ENCODE data around the gene PIPOX.

PIPOX gene

GRCh38 chr17:29022074-29022473, 20.9 kb upstream of the PIPOX start:
- Histone ChIP-seq H3K27me3 (ENCODE audit: control insufficient read depth, insufficient read depth, low read length) (peaks cover 15% of the 10 kb centered on the region), H3K9ac (ENCODE audit: low read length) (no peak overlapping the region), H3K9me3 (ENCODE audit: control insufficient read depth, low read depth, low read length) (no peaks in the 10 kb centered on the region)

GRCh38 chr17:29024316-29024952, 18.5 kb upstream of the PIPOX start:
- Histone ChIP-seq H3K27me3 (ENCODE audit: control insufficient read depth, insufficient read depth, low read length) (peaks cover 15% of the 10 kb centered on the region), H3K9me3 (ENCODE audit: control insufficient read depth, low read depth, low read length) (no peaks in the 10 kb centered on the region), H3K27ac (ENCODE audit: low read length) (no peak overlapping the region), H3K36me3 (ENCODE audit: control insufficient read depth, low read depth, low read length) (no peaks in the 10 kb centered on the region), H3K9ac (ENCODE audit: low read length) (no peak overlapping the region), H3K4me1 (ENCODE audit: control insufficient read depth, low read depth, low read length) (peaks cover 31% of the 10 kb centered on the region), H3K4me3 (ENCODE audit: low read length) (no peak overlapping the region)

More at GRCh38 chr17:29022074-29022473, 20.9 kb upstream of the PIPOX start:
- Histone ChIP-seq H3K27ac (ENCODE audit: low read length) (no peak overlapping the region), H3K36me3 (ENCODE audit: control insufficient read depth, low read depth, low read length) (no peaks in the 10 kb centered on the region), H3K4me1 (ENCODE audit: control insufficient read depth, low read depth, low read length) (peaks cover 37% of the 10 kb centered on the region), H3K4me3 (ENCODE audit: low read length) (no peak overlapping the region)

GRCh38 chr17:29031488-29031887, 11.5 kb upstream of the PIPOX start:
- Histone ChIP-seq H3K4me3 (ENCODE audit: low read length) (peak overlapping the region; percentile 43), H3K4me1 (ENCODE audit: control insufficient read depth, low read depth, low read length) (peaks cover 46% of the 10 kb centered on the region), H3K9me3 (ENCODE audit: control insufficient read depth, low read depth, low read length) (peaks cover 14% of the 10 kb centered on the region), H3K27ac (ENCODE audit: low read length) (peak overlapping the region; percentile 33), H3K36me3 (ENCODE audit: control insufficient read depth, low read depth, low read length) (no peaks in the 10 kb centered on the region), H3K27me3 (ENCODE audit: control insufficient read depth, insufficient read depth, low read length) (no peaks in the 10 kb centered on the region), H3K9ac (ENCODE audit: low read length) (peak overlapping the region; percentile 24)

GRCh38 chr17:29032013-29032856, 10.7 kb upstream of the PIPOX start:
- Histone ChIP-seq H3K9ac (ENCODE audit: low read length) (peak overlapping the region; percentile 34), H3K27ac (ENCODE audit: low read length) (peak overlapping the region; percentile 33), H3K4me1 (ENCODE audit: control insufficient read depth, low read depth, low read length) (peaks cover 49% of the 10 kb centered on the region), H3K4me3 (ENCODE audit: low read length) (peak overlapping the region; percentile 43), H3K36me3 (ENCODE audit: control insufficient read depth, low read depth, low read length) (no peaks in the 10 kb centered on the region), H3K9me3 (ENCODE audit: control insufficient read depth, low read depth, low read length) (peaks cover 14% of the 10 kb centered on the region), H3K27me3 (ENCODE audit: control insufficient read depth, insufficient read depth, low read length) (no peaks in the 10 kb centered on the region)

- peak overlapping the region; percentile 43 for H3K4me3 ChIP-seq (ENCODE audit: low read length)
- H3K36me3 ChIP-seq (ENCODE audit: control insufficient read depth, low read depth, low read length) = no peaks in the 10 kb centered on the region
- peaks cover 14% of the 10 kb centered on the region for H3K9me3 ChIP-seq (ENCODE audit: control insufficient read depth, low read depth, low read length)
- H3K9ac ChIP-seq (ENCODE audit: low read length) = no peak overlapping the region
- H3K4me1 ChIP-seq (ENCODE audit: control insufficient read depth, low read depth, low read length) = peaks cover 48% of the 10 kb centered on the region
- H3K27me3 ChIP-seq (ENCODE audit: control insufficient read depth, insufficient read depth, low read length) = no peaks in the 10 kb centered on the region
- peak overlapping the region; percentile 33 for H3K27ac ChIP-seq (ENCODE audit: low read length)
These were observed 10.1 kb upstream of the PIPOX start for GRCh38 chr17:29032857-29033197.

GRCh38 chr17:29034510-29034909, 8.4 kb upstream of the PIPOX start:
- Histone ChIP-seq H3K27ac (ENCODE audit: low read length) (no peak overlapping the region), H3K4me1 (ENCODE audit: control insufficient read depth, low read depth, low read length) (peaks cover 58% of the 10 kb centered on the region), H3K9me3 (ENCODE audit: control insufficient read depth, low read depth, low read length) (peaks cover 14% of the 10 kb centered on the region), H3K9ac (ENCODE audit: low read length) (no peak overlapping the region), H3K27me3 (ENCODE audit: control insufficient read depth, insufficient read depth, low read length) (no peaks in the 10 kb centered on the region), H3K36me3 (ENCODE audit: control insufficient read depth, low read depth, low read length) (no peaks in the 10 kb centered on the region), H3K4me3 (ENCODE audit: low read length) (no peak overlapping the region)

DNA sequence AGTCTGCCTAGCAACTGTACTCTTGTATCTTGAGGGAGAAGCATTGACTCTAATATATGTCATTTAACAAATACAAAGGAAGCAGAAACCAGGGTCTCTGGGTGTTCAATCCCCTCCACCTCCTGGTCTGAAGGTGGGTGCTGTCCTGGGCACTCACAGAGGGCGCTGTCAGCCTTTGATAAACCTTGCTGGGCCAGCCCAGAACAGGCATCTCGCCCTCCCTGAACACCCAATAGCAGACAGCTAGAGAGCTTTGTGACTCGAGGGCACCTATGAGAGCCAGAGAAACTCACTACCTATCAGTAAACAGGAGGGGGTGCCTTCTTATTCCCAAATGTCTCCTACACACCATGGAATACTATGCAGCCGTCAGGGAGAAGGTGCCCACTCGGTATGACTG, 6.4 kb upstream of the PIPOX start:
- Histone ChIP-seq H3K4me1 (ENCODE audit: control insufficient read depth, low read depth, low read length) (peaks cover 56% of the 10 kb centered on the region), H3K27me3 (ENCODE audit: control insufficient read depth, insufficient read depth, low read length) (no peaks in the 10 kb centered on the region), H3K9ac (ENCODE audit: low read length) (no peak overlapping the region), H3K9me3 (ENCODE audit: control insufficient read depth, low read depth, low read length) (peaks cover 14% of the 10 kb centered on the region), H3K36me3 (ENCODE audit: control insufficient read depth, low read depth, low read length) (no peaks in the 10 kb centered on the region), H3K4me3 (ENCODE audit: low read length) (no peak overlapping the region), H3K27ac (ENCODE audit: low read length) (no peak overlapping the region)

DNA sequence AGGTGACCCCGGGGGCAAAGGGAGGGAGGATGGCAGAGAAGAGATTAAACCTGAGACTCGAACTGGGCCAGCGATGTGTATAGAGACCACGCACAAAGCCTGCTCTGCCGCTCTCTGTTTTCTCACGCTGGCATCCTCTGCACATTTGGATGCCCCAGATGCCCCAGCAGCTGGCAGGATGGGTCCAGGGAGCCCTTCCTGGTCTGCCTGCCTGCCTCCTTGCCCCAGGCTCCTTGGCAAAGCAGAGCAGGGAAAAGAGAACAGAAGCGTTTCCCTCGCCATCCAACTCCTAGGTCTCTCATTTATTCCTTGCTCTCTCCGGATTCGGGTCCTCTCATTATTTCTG, 5.2 kb upstream of the PIPOX start:
- peaks cover 54% of the 10 kb centered on the region for H3K4me1 ChIP-seq (ENCODE audit: control insufficient read depth, low read depth, low read length)
- H3K36me3 ChIP-seq (ENCODE audit: control insufficient read depth, low read depth, low read length) = no peaks in the 10 kb centered on the region
- peak overlapping the region; percentile 18 for H3K4me3 ChIP-seq (ENCODE audit: low read length)
- peak overlapping the region; percentile 69 for H3K27ac ChIP-seq (ENCODE audit: low read length)
- H3K9ac ChIP-seq (ENCODE audit: low read length) = peak overlapping the region; percentile 47
- H3K27me3 ChIP-seq (ENCODE audit: control insufficient read depth, insufficient read depth, low read length) = no peaks in the 10 kb centered on the region
- H3K9me3 ChIP-seq (ENCODE audit: control insufficient read depth, low read depth, low read length) = peaks cover 14% of the 10 kb centered on the region

GRCh38 chr17:29038085-29038795, 4.7 kb upstream of the PIPOX start:
- Histone ChIP-seq H3K9ac (ENCODE audit: low read length) (peak overlapping the region; percentile 47), H3K36me3 (ENCODE audit: control insufficient read depth, low read depth, low read length) (no peaks in the 10 kb centered on the region), H3K4me3 (ENCODE audit: low read length) (peak overlapping the region; percentile 18), H3K4me1 (ENCODE audit: control insufficient read depth, low read depth, low read length) (peaks cover 54% of the 10 kb centered on the region), H3K9me3 (ENCODE audit: control insufficient read depth, low read depth, low read length) (peaks cover 14% of the 10 kb centered on the region), H3K27me3 (ENCODE audit: control insufficient read depth, insufficient read depth, low read length) (no peaks in the 10 kb centered on the region), H3K27ac (ENCODE audit: low read length) (peak overlapping the region; percentile 69)

DNA sequence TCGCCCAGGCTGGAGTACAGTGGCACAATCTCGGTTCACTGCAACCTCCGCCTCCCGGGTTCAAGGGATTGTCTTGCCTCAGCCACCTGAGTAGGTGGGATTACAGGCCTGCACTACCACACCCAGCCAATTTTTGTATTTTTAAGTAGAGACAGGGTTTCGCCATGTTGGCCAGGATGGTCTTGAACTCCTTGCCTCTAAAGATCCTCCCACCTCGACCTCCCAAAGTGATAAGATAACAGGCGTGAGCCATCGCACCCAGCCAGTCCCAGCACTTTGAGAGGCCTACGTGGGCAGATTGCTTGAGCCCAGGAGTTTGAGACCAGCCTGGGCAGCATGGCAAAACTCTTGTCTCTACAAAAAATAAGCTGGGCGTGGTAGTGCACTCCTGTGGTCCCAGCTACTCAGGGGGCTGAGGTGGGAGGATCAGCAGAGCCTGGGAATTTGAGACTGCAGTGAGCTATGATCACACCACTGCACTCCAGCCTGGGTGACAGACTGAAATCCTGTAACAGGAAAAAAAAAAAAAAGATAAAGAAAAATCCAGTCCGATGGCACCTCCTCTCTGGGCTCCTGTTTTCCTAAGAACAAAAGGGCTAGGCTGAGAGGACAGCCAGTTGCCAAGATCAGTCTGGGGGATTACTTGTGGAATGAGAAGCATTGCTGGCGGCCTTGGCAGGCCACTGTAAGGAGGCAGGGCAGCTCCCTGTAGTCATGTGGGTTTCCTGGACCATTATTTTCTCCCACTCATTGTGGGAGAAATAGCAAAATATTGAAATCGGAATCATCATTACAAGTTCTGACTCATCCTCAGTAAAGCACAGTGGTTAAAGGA, 3.0 kb upstream of the PIPOX start:
- Histone ChIP-seq H3K4me1 (ENCODE audit: control insufficient read depth, low read depth, low read length) (peaks cover 62% of the 10 kb centered on the region), H3K27ac (ENCODE audit: low read length) (no peak overlapping the region)

GRCh38 chr17:29041091-29041490, 1.9 kb upstream of the PIPOX start:
- H3K27ac ChIP-seq (ENCODE audit: low read length) = no peak overlapping the region
- H3K4me3 ChIP-seq (ENCODE audit: low read length) = no peak overlapping the region
- peaks cover 60% of the 10 kb centered on the region for H3K4me1 ChIP-seq (ENCODE audit: control insufficient read depth, low read depth, low read length)
- no peak overlapping the region for H3K9ac ChIP-seq (ENCODE audit: low read length)
- peaks cover 3% of the 10 kb centered on the region for H3K36me3 ChIP-seq (ENCODE audit: control insufficient read depth, low read depth, low read length)
- no peaks in the 10 kb centered on the region for H3K9me3 ChIP-seq (ENCODE audit: control insufficient read depth, low read depth, low read length)
- no peaks in the 10 kb centered on the region for H3K27me3 ChIP-seq (ENCODE audit: control insufficient read depth, insufficient read depth, low read length)

More for the DNA sequence above, 3.0 kb upstream of the PIPOX start:
- H3K27me3 ChIP-seq (ENCODE audit: control insufficient read depth, insufficient read depth, low read length) = no peaks in the 10 kb centered on the region
- H3K9me3 ChIP-seq (ENCODE audit: control insufficient read depth, low read depth, low read length) = peaks cover under 1% of the 10 kb centered on the region
- no peak overlapping the region for H3K9ac ChIP-seq (ENCODE audit: low read length)
- H3K36me3 ChIP-seq (ENCODE audit: control insufficient read depth, low read depth, low read length) = no peaks in the 10 kb centered on the region
- H3K4me3 ChIP-seq (ENCODE audit: low read length) = no peak overlapping the region

Measured in iPS-18a (cell line).